ENCODE data around the gene PPWD1.
"Not testable (repeated sequence)": the region's sequence is repeated elsewhere in the genome, so short reads cannot be mapped to it uniquely, and the experiment has no call there.

Gene PPWD1

DNA sequence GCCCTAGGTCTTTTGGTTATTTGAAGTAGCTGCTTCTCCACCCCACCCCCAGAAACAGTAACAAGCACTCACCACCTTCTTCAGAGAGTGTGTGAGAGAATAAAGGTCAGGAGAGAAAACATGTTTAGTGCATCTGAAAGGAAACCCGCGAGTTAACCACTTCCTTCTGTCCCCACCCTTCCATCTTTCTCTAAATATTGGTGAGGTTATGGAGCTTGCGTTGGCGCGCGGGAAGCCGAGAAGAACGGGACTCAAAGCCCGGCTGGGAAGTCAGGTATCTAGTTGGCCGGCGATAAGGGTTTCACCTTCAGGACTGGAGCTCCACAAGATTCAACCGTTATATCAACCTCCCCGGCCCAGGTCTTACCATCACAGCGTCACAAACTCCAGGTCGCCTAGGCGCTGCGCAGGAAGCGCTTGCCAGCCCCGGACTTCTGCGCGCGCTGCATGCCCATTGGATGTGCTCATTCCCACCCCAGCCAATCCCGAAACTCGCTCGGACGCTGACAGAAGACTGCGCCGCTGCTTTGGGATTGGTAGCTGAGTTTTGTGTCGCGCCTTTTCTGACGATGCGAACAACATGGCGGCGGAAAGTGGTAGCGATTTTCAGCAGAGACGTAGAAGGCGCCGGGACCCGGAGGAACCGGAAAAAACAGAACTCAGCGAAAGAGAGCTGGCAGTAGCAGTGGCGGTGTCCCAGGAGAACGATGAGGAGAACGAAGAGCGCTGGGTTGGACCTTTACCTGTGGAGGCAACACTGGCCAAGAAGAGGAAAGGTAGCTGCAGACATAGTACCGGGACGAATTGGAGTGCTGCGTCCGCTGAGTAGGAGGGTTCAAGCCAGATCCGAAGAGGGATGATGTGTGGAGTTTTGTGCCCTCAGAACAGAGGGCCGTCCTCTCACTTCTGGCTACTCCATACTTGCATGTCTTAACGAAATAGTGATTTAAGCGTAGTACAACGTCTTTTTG is at the start of gene PPWD1, which contains the start of gene CENPK:
Gene PPWD1, plus strand, starts transcription at position 566 of the 971 bp plus-strand sequence. Its CDS starts 15 bp downstream, at position 581.
Gene CENPK, minus strand, starts transcription at position 438 of the 971 bp plus-strand sequence. CDS start 8,261 bp downstream, outside the sequence.
- peak; percentile 98 for DNase-seq (ENCODE audit: low read depth)

DNA sequence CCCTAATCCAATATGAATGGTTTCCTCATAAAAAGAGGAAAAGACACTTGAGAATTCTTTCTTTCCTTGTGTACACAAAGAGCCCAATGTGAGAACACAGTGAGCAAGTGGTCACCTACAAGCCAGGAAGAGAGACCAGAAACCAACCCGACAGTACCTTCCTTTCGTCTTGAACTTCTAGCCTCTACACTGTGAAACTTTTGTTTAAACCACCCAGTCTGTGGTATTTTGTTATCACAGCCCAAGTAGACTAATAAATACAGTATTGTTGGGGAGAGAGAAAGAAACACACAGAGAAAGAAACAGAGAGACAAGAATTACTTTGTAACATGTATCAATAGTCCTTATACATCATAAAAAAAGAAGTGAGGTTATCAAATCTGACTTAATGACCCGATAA is 37.4 kb upstream of the PPWD1 start:
- DNase-seq (ENCODE audit: low read depth), result no peak

GRCh38 chr5:65530904-65531303 is 32.2 kb upstream of the PPWD1 start:
- no peak for DNase-seq (ENCODE audit: low read depth)

DNA sequence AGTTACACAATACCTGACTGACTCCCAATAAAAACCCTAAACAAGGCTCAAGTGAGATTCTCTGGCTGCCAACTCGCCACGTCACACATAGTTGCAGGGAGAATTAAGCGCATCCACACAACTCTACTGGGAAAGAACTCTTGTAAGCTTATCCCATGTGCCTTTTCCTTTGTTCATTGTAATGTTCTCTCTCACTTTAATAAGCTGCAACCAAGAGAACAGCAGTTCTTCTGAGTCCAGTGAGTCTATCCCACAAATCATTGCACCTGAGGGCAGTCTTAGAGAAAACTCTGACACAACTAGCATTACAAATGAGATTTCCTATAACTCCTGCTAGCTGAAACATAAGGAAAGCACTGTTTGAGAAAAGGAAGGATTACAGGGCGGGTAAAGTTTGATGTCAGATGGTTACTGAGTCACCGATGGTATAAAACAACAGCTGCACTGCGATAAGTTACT is 27.5 kb upstream of the PPWD1 start:
- peak; percentile 50 for DNase-seq (ENCODE audit: low read depth)

GRCh38 chr5:65539827-65540226 is 23.3 kb upstream of the PPWD1 start:
- DNase-seq (ENCODE audit: low read depth), result peak; percentile 2

GRCh38 chr5:65544473-65544872 is 18.6 kb upstream of the PPWD1 start:
- no peak for DNase-seq (ENCODE audit: low read depth)

DNA sequence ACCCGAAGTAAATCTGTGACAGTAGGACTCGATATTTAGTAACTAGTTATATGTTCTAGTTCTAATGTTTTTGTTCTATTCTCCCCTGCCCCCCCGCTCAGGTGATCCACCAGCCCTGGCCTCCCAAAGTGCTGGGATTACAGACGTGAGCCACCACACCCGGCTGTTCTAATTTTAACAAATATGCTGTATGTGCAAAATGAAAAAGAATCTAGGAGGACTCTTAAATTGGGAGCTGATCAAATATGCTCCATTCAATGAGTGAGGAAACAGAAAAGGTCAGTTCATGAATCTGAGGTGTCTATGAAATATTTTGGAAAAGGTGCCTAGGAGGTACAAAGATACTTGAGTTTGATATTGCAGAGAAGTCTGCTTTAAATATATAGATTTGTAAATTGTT is 17.0 kb upstream of the PPWD1 start:
- DNase-seq (ENCODE audit: low read depth), result no peak

DNA sequence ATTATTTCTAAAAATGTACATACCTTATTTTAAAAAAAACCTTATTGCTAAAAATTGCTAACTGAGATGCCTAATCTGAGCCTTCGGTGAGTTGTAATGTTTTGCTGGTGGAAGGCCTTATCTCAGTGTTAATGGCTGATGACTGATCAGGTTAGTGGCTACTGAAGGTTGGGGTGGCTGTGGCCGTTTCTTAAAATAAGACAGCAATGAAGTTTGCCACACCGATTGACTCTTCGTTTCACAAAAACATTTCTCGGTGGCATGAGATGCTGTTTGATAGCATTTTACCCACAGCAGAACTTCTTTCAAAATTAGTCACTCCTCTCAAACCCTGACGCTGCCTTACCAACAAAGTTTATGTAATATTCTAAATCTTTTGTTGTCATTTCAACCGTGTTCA is 14.8 kb upstream of the PPWD1 start:
- DNase-seq (ENCODE audit: low read depth), result no peak

GRCh38 chr5:65553941-65554340 is 9.2 kb upstream of the PPWD1 start:
- DNase-seq (ENCODE audit: low read depth), result no peak

DNA sequence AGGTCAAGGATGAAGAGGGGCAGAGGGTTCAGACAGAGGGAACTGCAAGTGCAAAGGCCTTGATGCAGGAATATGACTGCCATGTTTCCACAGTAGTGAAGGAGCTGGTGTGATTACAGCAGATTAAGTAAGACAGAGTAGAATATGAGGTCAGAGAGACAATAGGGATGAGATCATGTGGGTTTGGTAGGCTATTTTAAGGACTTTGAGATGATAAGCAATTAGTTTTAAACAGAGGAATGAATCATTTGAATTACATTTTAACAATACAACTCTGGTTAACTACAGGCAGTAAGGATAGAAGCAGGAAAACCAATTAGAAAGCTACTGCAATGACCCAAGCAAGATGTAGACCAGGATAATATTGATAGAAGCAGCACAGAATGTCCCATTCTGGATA is 7.8 kb upstream of the PPWD1 start:
- DNase-seq (ENCODE audit: low read depth), result no peak

- DNase-seq (ENCODE audit: low read depth), result no peak
Observed at GRCh38 chr5:65556181-65556580, 6.9 kb upstream of the PPWD1 start.

DNA sequence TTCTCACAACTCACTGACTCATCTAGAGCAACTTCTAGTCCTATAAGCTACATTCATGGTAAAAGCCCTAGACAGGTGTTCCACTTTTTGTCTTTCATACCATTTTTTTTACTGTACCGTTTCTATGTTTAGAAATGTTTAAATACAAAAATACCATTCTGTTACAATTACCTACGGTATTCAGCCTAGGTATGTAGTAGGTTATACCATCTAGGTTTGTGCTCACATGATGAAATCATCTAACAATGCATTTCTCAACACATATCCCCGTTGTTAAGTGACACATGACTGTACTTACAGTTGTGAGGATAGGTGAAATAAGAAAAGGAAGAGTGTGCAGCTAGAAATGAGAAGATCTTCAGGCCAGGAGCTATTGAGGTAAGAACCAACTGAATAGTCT is 6.4 kb upstream of the PPWD1 start:
- DNase-seq (ENCODE audit: low read depth), result no peak

- peak; percentile 27 for DNase-seq (ENCODE audit: low read depth)
Observed at GRCh38 chr5:65563777-65564176, 681 bp downstream of the PPWD1 start.

DNA sequence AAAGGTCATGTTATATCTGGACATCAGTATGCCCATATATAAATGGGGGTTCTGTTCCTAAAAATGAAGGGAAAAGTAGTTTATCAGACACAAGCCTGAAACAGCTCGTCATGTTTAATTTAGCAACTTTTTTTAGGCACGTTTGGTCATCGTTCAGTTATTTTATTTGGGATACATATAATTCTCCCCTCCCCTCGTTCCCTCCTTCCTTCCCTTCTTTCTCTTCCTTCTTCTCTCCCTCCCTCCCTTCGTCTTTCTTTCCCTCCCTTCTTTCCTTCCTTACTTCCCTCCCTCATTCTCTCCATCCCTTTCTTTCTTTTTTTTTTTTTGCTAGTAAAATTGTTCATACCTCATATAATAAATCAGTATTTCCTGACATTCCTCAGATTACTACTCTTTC is 3.4 kb downstream of the PPWD1 start:
- DNase-seq (ENCODE audit: low read depth), result no peak

- DNase-seq (ENCODE audit: low read depth), result no peak
Observed at GRCh38 chr5:65570598-65571226, 7.6 kb downstream of the PPWD1 start.

GRCh38 chr5:65577141-65577540 is 14.0 kb downstream of the PPWD1 start:
- peak; percentile 11 for DNase-seq (ENCODE audit: low read depth)

- no peak for DNase-seq (ENCODE audit: low read depth)
Observed at GRCh38 chr5:65588694-65589093, 25.6 kb downstream of the PPWD1 start.

GRCh38 chr5:65601761-65602160 is 38.7 kb downstream of the PPWD1 start:
- DNase-seq (ENCODE audit: low read depth), result not testable (repeated sequence)

GRCh38 chr5:65611524-65611923 is 48.4 kb downstream of the PPWD1 start:
- peak; percentile 69 for DNase-seq (ENCODE audit: low read depth)

GRCh38 chr5:65612298-65612907 is 49.3 kb downstream of the PPWD1 start:
- no peak for DNase-seq (ENCODE audit: low read depth)

GRCh38 chr5:65620021-65620420 is 56.9 kb downstream of the PPWD1 start:
- peak; percentile 17 for DNase-seq (ENCODE audit: low read depth)

DNA sequence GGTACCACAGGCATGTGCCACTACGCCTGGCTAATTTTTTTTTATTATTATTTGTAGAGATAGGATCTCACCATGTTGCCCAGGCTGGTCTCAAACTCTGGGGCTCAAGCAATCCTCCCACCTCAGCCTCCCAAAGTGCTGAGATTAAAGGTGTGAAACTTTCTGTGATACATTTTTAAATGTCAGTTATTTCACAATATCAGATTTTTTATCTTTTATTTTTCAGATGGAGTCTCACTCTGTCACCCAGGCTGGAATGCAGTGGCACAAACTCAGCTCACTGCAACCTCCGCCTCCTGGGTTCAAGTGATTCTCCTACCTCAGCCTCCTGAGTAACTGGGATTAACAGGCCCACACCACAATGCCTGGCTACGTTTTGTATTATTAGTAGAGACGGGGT is 58.9 kb downstream of the PPWD1 start:
- not testable (repeated sequence) for DNase-seq (ENCODE audit: low read depth)

- no peak for DNase-seq (ENCODE audit: low read depth)
Observed at GRCh38 chr5:65623482-65623881, 60.4 kb downstream of the PPWD1 start.
